Measurements from ENCODE around the gene PPIL4.

PPIL4 gene

DNA sequence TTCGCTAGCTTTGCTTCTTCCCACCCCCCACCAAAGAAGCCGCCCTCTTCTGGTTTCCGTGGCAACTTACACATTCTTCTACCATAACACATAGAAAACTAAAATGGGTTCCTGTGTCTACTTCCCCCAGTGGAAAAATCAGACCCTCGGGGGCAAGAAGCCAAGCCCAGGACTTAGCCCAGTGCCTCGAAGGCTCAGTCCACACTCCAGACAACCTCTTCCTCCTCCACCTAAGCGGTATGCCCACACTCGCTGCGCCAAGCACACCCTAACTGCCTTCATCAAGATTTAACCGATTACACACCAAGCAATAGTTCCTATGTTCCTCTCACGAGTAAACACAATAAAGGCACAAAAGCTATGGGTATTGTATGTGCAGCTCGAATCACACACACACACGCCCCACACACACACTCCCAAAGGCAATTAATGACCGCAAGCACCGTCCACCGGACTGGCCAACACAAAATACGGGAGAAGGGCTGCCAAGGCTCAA is 537 bp downstream of the PPIL4 start:
- Histone ChIP-seq H3K4me2 (peak overlapping the region; percentile 68), H2AFZ (ENCODE audit: low read depth) (peak overlapping the region; percentile 95), H4K20me1 (ENCODE audit: insufficient read depth) (no peaks in the 10 kb centered on the region), H3K27me3 (ENCODE audit: insufficient read depth, low read depth) (peaks cover 6% of the 10 kb centered on the region; the same call in 1 of the 2 replicates), H3K4me1 (ENCODE audit: low read depth, poor library complexity, severe bottlenecking) (peaks cover 7% of the 10 kb centered on the region), H3K79me2 (ENCODE audit: insufficient read depth, low read depth) (peaks cover 36% of the 10 kb centered on the region), H3K4me3 (IDR thresholded peaks at IDR 0.05; ENCODE audit: insufficient read depth, low read depth, low read length) (peak overlapping the region; percentile 50), H3K9ac (peak overlapping the region; percentile 87), H3K36me3 (ENCODE audit: insufficient read depth) (no peaks in the 10 kb centered on the region), H3K27ac (peak overlapping the region; percentile 82)
- TF ChIP-seq, protein P1, sequence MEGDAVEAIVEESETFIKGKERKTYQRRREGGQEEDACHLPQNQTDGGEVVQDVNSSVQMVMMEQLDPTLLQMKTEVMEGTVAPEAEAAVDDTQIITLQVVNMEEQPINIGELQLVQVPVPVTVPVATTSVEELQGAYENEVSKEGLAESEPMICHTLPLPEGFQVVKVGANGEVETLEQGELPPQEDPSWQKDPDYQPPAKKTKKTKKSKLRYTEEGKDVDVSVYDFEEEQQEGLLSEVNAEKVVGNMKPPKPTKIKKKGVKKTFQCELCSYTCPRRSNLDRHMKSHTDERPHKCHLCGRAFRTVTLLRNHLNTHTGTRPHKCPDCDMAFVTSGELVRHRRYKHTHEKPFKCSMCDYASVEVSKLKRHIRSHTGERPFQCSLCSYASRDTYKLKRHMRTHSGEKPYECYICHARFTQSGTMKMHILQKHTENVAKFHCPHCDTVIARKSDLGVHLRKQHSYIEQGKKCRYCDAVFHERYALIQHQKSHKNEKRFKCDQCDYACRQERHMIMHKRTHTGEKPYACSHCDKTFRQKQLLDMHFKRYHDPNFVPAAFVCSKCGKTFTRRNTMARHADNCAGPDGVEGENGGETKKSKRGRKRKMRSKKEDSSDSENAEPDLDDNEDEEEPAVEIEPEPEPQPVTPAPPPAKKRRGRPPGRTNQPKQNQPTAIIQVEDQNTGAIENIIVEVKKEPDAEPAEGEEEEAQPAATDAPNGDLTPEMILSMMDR (conservative IDR thresholded peaks at IDR 0.05; ENCODE audit: low read depth, low read length): no peak

DNA sequence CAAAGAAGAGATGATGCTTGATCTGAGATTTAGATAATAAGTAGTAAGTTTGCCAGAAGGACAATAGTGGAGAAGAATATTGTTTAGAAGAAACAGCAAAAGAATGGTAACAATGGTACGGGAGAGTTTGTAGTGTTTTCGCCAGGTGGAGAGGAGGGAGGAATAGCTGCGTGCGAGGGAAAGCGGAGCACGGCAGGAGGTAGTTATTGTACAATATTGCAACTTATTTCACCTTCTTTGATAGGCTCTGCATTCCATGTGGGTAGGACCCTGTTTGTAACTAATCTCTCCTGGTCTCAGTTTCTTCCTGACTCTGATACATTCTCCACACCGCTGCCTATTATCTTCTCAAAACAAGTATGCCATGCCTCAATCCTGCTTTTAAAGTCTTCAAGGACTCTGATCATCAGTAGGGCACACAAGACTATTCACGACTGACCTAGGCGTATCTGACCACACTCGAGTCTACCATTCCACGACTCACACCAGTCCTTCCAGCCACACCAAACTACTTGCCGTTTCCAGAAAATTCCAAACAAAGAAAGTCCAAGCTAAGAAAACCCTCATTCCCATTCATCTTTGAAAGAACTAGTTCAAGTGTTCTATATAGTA is 1.1 kb downstream of the PPIL4 start:
- no peaks in the 10 kb centered on the region for H3K36me3 ChIP-seq (ENCODE audit: insufficient read depth)
- H3K4me1 ChIP-seq (ENCODE audit: low read depth, poor library complexity, severe bottlenecking): peaks cover 7% of the 10 kb centered on the region
- H2AFZ ChIP-seq (ENCODE audit: low read depth): no peak overlapping the region
- H3K79me2 ChIP-seq (ENCODE audit: insufficient read depth, low read depth): peaks cover 36% of the 10 kb centered on the region
- H3K27ac ChIP-seq: no peak overlapping the region; the same call in 1 of the 2 replicates
- peak overlapping the region; percentile 68 for H3K4me2 ChIP-seq
- peaks cover 6% of the 10 kb centered on the region; the same call in 1 of the 2 replicates for H3K27me3 ChIP-seq (ENCODE audit: insufficient read depth, low read depth)
- TF ChIP-seq, protein P1 (conservative IDR thresholded peaks at IDR 0.05; ENCODE audit: low read depth, low read length): no peak
- peak overlapping the region; percentile 87; the same call in 1 of the 2 replicates for H3K9ac ChIP-seq
- H3K4me3 ChIP-seq (IDR thresholded peaks at IDR 0.05; ENCODE audit: insufficient read depth, low read depth, low read length): no peak overlapping the region
- H4K20me1 ChIP-seq (ENCODE audit: insufficient read depth): no peaks in the 10 kb centered on the region

DNA sequence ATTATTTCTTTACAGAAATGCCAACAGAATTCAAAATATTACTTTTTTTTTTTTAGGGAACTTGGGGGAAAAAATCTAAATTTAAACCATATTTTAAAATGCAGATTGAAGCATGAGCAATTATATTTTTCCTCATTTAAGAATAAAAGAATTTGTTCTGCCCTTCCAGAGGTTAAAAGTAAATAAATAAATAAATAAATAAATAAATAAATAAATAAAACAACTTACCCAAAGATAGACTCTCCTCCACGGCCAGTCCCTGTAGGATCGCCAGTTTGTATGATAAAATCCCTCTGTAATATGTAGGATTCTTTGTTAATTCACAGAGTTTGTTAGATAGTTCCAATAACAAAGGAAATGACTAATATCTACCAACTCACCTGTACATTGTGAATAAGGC is 4.7 kb downstream of the PPIL4 start:
- Histone ChIP-seq H3K4me3 (IDR thresholded peaks at IDR 0.05; ENCODE audit: insufficient read depth, low read depth, low read length) (no peak overlapping the region), H3K9ac (no peak overlapping the region), H3K79me2 (ENCODE audit: insufficient read depth, low read depth) (peaks cover 36% of the 10 kb centered on the region), H3K36me3 (ENCODE audit: insufficient read depth) (no peaks in the 10 kb centered on the region), H3K27me3 (ENCODE audit: insufficient read depth, low read depth) (no peaks in the 10 kb centered on the region), H2AFZ (ENCODE audit: low read depth) (no peak overlapping the region), H3K27ac (no peak overlapping the region), H3K4me1 (ENCODE audit: low read depth, poor library complexity, severe bottlenecking) (peaks cover 7% of the 10 kb centered on the region), H4K20me1 (ENCODE audit: insufficient read depth) (no peaks in the 10 kb centered on the region), H3K4me2 (no peak overlapping the region)
- TF ChIP-seq, protein P1 (conservative IDR thresholded peaks at IDR 0.05; ENCODE audit: low read depth, low read length): no peak

DNA sequence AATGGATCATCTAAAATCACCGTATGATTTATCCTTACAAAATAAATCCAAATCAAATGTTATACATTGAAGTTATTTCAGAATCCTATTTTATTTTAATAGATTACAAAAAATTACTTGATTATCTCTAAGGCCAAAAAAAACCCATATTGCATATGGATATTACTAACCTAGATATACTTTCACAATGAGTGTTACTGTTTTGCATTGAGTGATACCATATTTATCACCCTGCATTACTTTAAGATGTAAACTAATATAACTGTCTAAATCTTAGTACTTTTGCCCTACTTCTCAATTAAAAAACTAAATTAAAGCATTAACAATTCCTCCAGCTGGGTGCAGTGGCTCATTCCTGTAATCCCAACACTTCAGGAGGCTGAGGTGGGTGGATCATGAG is 11.1 kb downstream of the PPIL4 start:
- Histone ChIP-seq H3K27me3 (ENCODE audit: insufficient read depth, low read depth) (no peaks in the 10 kb centered on the region), H3K36me3 (ENCODE audit: insufficient read depth) (no peaks in the 10 kb centered on the region), H3K9ac (no peak overlapping the region), H3K4me2 (no peak overlapping the region), H2AFZ (ENCODE audit: low read depth) (no peak overlapping the region), H3K4me3 (IDR thresholded peaks at IDR 0.05; ENCODE audit: insufficient read depth, low read depth, low read length) (no peak overlapping the region), H3K27ac (no peak overlapping the region), H3K4me1 (ENCODE audit: low read depth, poor library complexity, severe bottlenecking) (no peaks in the 10 kb centered on the region), H3K79me2 (ENCODE audit: insufficient read depth, low read depth) (no peaks in the 10 kb centered on the region), H4K20me1 (ENCODE audit: insufficient read depth) (no peaks in the 10 kb centered on the region)
- TF ChIP-seq, protein P1 (conservative IDR thresholded peaks at IDR 0.05; ENCODE audit: low read depth, low read length): no peak

Measured in KMS-11 (cell line).